HG02759 (cell line): ENCODE results near the gene YPEL1.

Source experiments
- ATAC-seq: cut with Tn5 transposase; IDR thresholded peaks from one replicate; pipeline ENCODE4 v1.9.1; 2021; ENCODE audit warnings: mild to moderate bottlenecking, moderate library complexity; ENCODE audit not compliant: unreplicated experiment

The YPEL1 gene, protein sequence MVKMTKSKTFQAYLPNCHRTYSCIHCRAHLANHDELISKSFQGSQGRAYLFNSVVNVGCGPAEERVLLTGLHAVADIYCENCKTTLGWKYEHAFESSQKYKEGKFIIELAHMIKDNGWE

DNA sequence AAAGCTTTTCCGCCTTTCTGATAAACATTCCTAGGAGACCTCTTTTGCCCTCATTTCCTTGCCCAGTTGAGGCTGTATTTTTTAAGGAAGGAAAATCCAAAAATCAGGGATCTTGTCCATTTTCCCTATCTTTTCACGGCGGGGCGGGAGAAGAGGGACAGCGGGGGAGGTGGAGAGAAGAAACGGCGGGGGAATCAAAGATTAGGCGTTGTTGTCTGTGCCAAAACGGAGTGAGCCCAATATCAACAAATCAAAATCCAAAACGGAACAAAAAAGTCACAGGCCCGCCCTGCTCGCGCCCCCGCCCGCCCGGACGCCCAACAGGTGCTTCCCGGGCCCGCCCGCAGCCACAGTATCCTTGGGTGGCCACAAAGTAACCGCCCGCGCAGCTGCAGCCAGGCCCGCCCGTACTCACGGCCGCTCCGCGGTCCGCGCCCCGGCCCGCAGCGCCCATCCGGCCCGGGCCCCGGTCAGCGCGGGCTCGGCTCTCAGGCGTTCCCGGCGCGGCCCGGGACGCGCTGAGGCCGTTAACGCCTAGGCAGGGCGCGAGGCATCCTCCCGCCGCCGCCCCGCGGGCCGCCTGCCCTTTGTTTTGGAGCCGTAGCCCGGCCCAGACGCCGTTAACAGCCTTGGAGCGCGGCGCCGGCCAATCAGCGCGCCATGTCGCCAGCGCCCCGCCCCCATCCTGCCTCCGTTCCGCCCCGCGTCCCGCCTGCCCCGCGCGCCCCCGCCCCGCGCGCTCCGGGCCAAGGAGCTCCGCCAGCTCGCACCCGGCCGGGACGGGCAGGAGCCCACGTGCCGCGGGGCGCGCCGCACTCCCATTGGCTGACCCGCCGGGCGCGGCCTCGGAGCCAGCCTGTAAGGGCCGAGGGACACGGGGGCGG, at the start of gene YPEL1:
Gene YPEL1 (minus strand): TSS at position 595 of the 884 bp plus-strand sequence. CDS start 25,050 bp downstream, outside the sequence.
- peak; percentile 90 for ATAC-seq

DNA sequence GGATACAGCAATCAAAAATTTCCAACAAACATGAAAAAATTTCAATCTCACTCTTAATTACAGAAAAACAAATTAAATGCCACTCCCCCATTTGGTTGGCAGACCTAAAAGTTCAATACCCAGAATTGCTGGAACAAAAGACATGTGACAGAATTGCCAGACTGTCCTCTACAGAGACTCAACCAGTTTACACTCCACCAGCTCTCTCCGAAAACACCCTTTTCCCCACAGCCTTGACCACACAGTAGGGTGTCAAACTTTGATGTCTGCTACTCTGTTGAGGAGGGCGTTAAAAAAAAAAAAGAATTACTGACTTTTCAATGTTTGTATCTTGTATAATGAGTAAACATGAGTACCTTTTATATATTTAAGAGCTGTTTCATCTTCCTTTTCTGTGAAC, 44.7 kb upstream of the YPEL1 start:
- ATAC-seq = no peak

DNA sequence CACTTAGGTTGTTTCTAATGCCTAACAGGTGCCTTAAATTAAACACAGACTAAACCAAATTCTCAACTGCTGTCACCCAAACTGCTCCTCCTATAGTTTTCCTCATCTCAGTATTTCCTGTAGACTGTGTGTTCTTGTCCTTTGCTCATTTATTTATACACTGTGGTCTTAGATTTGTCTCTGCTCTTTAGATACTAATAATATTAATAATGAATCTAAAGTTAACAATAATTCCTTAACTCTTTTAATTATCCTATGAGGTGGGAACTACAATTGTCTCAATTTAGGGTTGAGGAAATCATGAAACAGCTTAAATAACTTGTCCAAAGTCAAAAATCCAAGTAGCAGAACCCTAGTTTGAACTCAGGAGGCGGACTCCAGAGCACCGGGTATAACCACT, 43.9 kb upstream of the YPEL1 start:
- no peak for ATAC-seq

DNA sequence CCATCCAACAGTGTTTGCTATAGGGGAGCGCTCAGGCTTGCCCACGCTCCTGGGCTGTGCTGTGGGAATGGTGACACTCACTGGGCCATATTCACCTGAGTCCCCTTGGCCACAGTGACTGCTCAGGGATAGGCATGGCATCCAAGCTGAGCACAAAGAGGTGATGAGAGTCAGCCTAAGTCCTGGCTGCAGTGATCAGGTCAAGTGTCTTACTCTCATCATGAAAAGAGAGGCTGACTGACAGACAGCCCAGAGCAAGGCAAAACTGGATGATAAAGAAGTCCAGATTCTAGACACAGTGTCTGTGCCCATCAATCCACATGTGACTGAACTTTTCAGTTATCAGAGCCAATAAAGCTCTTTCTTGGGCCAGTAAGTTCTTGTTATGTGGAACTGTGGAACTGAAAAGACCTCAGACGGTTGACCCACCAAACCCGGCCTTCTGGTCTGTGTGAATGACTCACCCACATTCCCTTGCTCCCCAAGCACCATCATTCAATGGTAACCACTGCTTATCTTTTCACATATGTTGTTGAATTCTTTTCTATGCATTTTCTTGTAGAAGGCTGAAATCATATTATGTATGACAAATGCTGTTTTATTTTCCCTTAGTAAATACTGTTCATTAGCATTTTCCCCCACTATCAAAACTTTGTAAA, 43.2 kb upstream of the YPEL1 start:
- no peak for ATAC-seq

- no peak for ATAC-seq
Observed at GRCh38 chr22:21771631-21771976, 36.0 kb upstream of the YPEL1 start.

GRCh38 chr22:21768435-21768834, 32.8 kb upstream of the YPEL1 start:
- ATAC-seq = no peak

DNA sequence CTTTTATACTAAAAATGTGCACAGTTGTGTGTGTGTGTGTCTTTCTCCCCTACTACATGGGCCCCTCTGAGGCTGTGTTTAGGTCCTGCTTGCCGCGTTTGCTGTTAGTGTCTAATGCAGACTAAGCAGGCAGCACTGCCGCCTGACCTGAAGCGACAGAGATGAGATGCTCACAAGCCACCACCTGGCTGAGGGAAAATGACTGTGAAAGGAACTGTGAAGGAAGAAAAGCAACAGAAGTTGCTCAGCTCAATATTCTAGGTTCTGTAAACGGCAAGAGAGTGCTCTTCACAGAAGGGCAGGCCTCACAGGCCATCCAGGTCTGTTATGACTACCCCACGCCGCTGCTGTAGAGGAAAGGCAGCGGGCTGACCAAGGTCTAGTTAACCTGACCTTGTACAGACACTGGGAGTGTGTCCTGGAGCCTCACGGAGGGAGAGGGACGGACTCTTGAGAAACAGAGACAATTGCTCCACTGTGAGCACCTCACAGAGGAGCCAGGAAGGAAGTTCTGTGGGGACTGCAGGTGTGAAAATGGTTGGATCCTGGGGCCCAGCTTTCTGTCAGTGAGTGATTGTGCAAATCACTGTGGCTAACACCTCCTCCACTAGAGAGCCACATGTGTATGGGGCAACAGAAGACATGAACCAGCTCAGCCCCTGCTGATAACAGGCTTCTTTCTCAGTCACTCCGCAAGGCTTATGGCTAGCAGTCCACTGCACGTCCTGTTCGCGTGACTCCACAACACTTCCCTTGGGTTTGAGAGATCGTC, 31.3 kb upstream of the YPEL1 start:
- peak; percentile 52 for ATAC-seq

DNA sequence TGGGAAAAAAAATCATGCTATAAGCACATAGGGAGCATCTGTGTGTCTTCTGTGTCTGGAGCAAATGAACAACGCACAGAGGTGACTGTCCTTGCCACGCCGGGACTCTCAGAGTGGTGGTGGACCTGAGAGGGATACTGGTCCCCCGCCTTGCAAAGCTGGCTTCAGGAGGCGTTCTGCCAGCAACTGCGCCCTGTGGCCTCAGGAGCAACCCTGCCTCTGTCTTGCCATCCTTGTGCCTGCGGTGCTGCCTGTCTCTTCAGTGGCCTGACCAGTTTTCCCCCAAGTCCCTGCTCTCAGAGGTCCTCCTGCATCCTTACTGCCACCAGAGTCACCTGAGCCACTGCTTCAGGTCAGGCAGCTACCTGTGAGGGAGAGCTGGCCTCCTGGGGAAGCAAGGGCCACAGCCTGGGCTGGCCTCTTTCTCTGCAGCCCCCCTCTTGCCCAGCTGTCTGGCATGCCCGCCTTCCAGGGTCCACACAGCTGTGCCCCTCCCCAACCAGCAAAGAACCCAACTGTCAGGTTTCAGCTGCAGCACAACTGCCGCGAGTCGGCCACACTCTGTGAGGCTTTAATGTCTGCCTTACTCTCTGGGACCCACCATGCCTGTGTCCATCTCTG, 30.4 kb upstream of the YPEL1 start:
- ATAC-seq = no peak

DNA sequence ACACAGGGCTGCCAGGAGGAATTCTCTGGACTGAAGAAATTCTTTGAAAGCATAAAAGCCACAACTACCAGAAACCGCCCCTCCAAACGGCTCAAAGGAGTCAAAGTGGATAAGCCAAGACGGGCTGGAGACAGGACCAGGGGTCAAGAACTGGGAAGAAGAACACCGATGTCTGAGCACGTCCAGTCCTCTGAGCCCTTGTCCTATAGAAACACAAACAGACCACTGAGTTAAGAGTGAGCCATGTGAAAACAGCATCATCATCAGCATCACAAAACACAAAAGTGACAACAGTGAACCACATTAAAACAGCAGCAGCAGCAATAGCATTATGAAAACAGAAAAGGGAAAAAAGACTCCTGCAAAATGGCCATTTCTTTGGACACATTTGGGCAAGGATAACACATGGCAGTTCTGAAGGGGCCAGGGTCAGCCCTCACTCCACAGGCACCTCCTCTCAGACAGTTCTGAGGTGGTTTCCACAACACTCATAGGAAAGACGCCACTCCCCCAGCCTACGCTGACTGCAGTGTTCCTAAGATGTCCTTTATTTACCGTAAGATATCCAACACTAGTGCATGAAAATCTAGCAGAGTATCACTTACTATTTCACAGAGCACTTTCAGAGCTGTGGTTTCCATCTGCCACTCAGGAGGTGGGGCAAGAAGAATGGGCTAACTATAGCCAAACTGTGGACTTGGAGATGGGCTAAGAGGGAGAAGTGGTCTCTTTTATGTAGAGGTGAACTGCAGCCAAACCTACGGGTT, 28.6 kb upstream of the YPEL1 start:
- no peak for ATAC-seq

GRCh38 chr22:21762712-21763581, 27.4 kb upstream of the YPEL1 start:
- no peak for ATAC-seq

DNA sequence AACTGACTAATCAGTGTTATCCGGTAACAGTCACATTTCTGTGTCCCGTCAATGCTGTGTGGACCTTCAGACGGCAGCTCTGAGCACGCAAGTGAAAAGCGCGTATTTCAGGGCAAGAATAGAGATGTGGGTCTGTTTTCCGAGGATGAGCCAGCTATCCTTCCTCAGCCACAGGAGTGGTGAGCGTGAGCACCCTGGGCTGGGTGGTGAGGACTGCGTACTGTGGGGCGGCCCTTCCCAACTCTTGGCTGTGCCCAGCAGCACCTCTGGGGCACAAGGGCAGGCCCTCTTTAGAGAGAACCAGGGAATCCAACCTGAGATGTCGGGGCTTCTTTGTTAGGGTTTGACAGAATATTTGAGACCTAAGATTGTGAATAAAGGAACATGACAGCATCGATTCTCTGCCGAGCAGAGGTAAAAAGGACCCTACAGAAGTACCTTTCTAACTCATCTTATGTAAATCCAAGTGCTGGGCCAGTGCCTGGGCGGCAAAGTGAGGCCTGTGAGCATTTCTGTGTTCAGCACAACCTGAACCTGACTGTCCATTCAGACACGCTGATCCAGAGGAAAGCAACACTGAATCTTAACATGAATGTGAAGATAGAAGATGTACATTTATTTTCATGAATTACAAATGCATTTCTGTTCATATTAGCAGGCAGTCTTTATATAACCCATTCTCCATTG, 26.5 kb upstream of the YPEL1 start:
- ATAC-seq = no peak

- ATAC-seq = no peak
Observed at GRCh38 chr22:21761086-21761485, 25.5 kb upstream of the YPEL1 start.

DNA sequence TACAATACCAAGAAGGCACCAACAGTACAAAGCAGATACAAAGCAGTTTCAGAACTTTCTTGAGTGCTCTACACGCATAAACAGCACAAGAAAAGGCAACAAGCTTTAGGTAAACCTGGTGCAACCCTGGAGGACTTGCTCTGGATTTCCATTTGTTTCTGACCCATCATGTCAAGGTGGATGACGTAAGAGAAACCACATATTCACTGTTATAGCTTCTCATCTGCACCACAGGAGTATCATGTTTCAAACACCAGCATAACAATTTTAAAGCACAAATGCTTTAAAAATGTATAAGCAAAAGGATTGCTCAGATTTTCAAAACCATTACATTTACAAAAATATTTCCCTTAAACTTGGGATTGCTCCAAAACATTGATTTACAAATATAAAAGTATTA, 25.0 kb upstream of the YPEL1 start:
- no peak for ATAC-seq

- no peak for ATAC-seq
Observed at GRCh38 chr22:21759646-21760376, 24.2 kb upstream of the YPEL1 start.

DNA sequence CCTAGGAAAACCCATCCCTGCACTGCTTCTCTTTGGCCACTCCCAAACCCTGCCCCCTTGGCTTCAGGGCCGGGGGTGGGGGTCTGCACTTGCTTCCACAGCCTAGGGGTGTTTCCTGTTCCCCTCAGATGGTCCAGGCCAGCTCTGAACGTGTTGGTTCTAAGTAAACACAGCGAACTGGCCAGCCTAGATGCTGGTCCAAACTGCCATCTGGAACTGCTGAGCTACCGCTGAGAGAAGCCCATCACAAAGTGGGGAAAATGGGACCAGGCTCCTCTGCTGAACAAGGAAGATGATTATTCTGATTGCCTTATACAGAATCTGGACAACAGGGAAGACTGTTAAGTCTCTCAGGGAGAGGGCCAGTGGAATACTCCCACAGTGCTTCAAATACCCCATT, 23.5 kb upstream of the YPEL1 start:
- no peak for ATAC-seq

DNA sequence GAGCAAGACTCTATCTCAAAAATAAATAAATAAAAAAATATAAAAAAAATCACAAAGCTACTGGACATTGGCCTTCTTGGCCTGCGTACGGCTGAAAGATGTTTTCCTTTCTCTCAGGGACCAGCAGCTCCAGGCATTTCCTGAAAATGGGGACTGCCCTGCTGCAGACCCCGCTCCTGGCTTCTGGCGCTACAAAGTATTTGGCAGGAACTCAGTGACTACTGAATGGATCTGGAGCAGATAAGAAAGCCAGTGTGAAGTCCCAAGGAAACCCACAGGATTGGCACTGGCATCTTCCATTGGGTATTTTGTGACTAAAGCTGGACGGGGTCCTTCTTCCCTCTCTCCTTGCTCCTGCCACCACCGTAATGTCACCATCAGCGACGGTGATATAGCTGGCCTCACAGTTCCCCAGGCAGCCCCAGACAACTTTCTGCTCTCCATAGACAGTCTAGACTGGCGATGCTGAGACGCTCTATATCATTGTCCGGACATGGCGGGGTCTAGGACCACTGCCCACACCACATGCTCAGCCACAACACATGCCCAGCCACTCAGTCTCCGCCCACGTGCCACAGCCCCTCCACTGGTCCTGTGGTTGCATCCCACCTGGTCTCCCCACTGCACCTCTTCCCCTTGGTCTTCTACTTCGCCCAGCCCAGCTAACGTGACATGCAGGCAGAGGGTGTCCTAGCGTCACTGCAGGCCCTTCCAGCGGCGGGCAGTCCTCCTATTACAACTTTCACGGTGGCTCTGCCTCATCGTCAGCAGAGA, 22.7 kb upstream of the YPEL1 start:
- no peak for ATAC-seq

DNA sequence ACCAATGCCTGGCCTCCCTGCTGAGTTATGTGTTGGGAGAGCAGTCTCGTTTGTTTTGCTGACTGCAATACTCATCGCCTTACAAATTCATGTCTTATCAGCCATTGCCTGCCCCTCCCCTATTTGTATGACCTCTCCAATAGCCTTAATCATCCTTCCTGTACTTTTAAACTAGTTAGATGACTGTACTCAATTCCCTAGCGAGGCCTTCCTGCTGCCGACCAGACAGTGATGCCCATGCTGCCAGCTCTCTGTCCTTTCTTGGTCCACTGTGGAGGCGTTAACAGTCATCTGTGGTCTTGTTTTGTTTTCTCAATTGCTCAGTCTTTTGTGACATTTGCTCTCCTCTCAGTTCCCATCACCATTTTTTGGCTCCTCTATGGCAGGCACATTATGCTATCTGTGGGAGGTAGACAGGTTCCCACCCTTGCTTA, 20.3 kb upstream of the YPEL1 start:
- ATAC-seq = no peak
